ENCODE measurements around the gene RNF11.
A peak's percentile ranks its signal among the peaks of the same experiment; 100 is the strongest.
"Not testable (repeated sequence)": the region's sequence is repeated elsewhere in the genome, so short reads cannot be mapped to it uniquely, and the experiment has no call there.

The RNF11 gene

DNA sequence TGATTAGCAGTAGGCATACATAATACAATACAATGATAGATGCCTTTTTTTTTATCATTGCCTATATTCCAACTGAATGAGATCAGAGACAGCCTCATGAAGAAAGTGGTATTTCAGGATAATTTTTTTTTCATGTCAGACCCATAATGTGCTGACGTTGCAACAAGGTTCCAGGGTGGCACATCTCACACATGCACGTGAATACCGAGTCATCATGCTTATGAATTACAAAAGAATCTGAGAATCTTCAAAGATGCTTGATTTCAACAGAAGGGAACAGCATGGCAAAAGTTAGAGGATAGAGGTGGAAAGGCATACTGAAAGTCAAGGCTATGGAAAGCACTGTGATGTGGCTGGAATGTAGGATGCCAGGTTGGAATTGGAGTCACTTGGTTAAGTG, 5.0 kb upstream of the RNF11 start:
- peaks cover 21 to 24% of the 10 kb centered on the region in 2 experiments for H3K4me1 ChIP-seq (ENCODE audit: control insufficient read depth in 1 of 2, insufficient read depth in 1 of 2, low read depth in 1 of 2, low read length in 1 of 2)
- H3K9me3 ChIP-seq, result no peaks in the 10 kb centered on the region
- H3K27ac ChIP-seq, result no peak overlapping the region
- TF ChIP-seq, protein P1, sequence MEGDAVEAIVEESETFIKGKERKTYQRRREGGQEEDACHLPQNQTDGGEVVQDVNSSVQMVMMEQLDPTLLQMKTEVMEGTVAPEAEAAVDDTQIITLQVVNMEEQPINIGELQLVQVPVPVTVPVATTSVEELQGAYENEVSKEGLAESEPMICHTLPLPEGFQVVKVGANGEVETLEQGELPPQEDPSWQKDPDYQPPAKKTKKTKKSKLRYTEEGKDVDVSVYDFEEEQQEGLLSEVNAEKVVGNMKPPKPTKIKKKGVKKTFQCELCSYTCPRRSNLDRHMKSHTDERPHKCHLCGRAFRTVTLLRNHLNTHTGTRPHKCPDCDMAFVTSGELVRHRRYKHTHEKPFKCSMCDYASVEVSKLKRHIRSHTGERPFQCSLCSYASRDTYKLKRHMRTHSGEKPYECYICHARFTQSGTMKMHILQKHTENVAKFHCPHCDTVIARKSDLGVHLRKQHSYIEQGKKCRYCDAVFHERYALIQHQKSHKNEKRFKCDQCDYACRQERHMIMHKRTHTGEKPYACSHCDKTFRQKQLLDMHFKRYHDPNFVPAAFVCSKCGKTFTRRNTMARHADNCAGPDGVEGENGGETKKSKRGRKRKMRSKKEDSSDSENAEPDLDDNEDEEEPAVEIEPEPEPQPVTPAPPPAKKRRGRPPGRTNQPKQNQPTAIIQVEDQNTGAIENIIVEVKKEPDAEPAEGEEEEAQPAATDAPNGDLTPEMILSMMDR (IDR thresholded peaks at IDR 0.05), result no peak
- no peak overlapping the region for H3K4me3 ChIP-seq (ENCODE audit: low read depth in 1 of 2, low read length in 1 of 2)
- H3K36me3 ChIP-seq, result no peaks in the 10 kb centered on the region
- H3K27me3 ChIP-seq, result no peaks in the 10 kb centered on the region

DNA sequence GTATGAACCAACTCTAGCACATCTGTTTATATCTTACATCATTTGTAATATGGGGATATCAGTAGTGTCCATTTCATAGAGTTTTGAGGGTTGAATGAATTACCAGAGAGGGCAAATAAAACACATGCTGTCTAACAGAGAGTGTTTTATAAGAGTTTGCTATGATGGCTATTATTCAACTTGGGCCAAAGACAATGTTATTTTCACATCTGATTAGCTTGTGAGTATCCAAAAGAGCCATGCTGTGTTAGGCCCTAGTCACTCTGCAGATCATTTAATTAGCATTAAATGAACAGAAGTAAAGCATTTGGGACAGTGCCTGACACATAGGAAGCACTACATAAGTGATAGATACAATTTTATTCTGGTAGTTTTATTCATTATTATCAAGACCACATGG, 4.2 kb upstream of the RNF11 start:
- TF ChIP-seq, protein P1 (IDR thresholded peaks at IDR 0.05), result no peak
- H3K9me3 ChIP-seq, result no peaks in the 10 kb centered on the region
- no peak overlapping the region for H3K27ac ChIP-seq
- H3K27me3 ChIP-seq, result no peaks in the 10 kb centered on the region
- no peak overlapping the region for H3K4me3 ChIP-seq (ENCODE audit: low read depth in 1 of 2, low read length in 1 of 2)
- H3K36me3 ChIP-seq, result no peaks in the 10 kb centered on the region
- peaks cover 21 to 24% of the 10 kb centered on the region in 2 experiments for H3K4me1 ChIP-seq (ENCODE audit: control insufficient read depth in 1 of 2, insufficient read depth in 1 of 2, low read depth in 1 of 2, low read length in 1 of 2)

GRCh38 chr1:51234236-51234635, 1.8 kb upstream of the RNF11 start:
- peaks cover 36 to 42% of the 10 kb centered on the region in 2 experiments for H3K4me1 ChIP-seq (ENCODE audit: control insufficient read depth in 1 of 2, insufficient read depth in 1 of 2, low read depth in 1 of 2, low read length in 1 of 2)
- H3K4me3 ChIP-seq (ENCODE audit: low read depth in 1 of 2, low read length in 1 of 2); H3K27me3 ChIP-seq; H3K9me3 ChIP-seq; H3K36me3 ChIP-seq: not testable (repeated sequence)
- peak overlapping the region; percentile 96 for H3K27ac ChIP-seq

DNA sequence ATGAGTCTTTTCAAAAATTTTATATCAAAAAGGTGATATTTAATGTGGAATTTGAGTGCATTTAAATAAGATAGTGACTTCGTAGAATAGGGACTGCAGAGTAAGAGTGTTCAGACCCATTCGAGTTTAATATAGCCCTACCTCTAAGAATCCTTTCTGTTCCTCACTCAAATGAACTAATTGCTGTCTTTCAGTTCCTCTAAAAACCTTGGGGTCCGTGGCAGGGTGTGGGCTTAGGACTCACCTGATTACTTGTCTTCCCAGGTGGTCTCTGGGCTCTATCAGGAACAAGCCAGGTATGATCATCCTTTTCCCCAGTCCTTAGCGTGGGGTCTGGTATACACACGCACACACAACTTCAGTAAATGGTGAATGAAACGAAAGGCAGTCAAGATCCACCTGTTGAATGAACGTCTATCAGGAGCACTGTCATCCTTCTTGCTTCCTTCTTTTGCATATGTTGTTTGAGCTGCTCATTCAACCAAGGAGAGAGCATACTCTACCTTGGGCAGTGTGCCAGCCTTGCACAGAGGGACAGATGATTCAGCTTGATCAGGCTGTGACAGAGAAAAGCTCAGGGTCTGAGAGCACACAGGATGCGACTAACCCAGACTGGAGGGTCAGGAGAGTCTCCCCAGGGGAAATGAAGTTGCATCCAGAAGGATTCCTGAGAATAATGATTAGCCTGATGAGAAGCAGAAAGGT, 1.2 kb upstream of the RNF11 start:
- H3K9me3 ChIP-seq, result no peaks in the 10 kb centered on the region
- peak overlapping the region; percentile 15 to 74 for H3K4me3 ChIP-seq (ENCODE audit: low read depth in 1 of 2, low read length in 1 of 2)
- peak overlapping the region; percentile 96 for H3K27ac ChIP-seq
- H3K27me3 ChIP-seq, result no peaks in the 10 kb centered on the region
- H3K36me3 ChIP-seq, result no peaks in the 10 kb centered on the region
- TF ChIP-seq, protein P1 (IDR thresholded peaks at IDR 0.05), result no peak
- H3K4me1 ChIP-seq (ENCODE audit: control insufficient read depth in 1 of 2, insufficient read depth in 1 of 2, low read depth in 1 of 2, low read length in 1 of 2), result peaks cover 40 to 47% of the 10 kb centered on the region in 2 experiments

- Histone ChIP-seq H3K27ac (peak overlapping the region; percentile 96), H3K36me3 (no peaks in the 10 kb centered on the region), H3K27me3 (no peaks in the 10 kb centered on the region), H3K4me1 (ENCODE audit: control insufficient read depth in 1 of 2, insufficient read depth in 1 of 2, low read depth in 1 of 2, low read length in 1 of 2) (peaks cover 57 to 58% of the 10 kb centered on the region in 2 experiments), H3K4me3 (ENCODE audit: low read depth in 1 of 2, low read length in 1 of 2) (peak overlapping the region; percentile 74 to 95), H3K9me3 (no peaks in the 10 kb centered on the region)
- TF ChIP-seq, protein P1 (IDR thresholded peaks at IDR 0.05), result no peak
These were observed 668 bp downstream of the RNF11 start for GRCh38 chr1:51236531-51237350.

All from neutrophil (primary cell).